PC-3 (cell line): Measurements from ENCODE around the gene YY1. TPM values are rescaled to one million over a fixed set of nuclear protein-coding genes. Genes with fewer than 3 reads are reported as not detected.

ENCODE experiments used
- ATAC-seq: fragments of 200-7000 bp; cut with Tn5 transposase; 2 replicates; pipeline ENCODE4 v1.9.1; 2020; ENCODE audit warnings: mild to moderate bottlenecking, moderate library complexity
- BruUV-seq: library from RNA; stranded (reverse); fragments of 400-500 nt; replicated peaks from 2 replicates; lab custom pipeline; 2021; lab: Mats Ljungman, UMichigan
- CTCF ChIA-PET: fragments of 300-600 bp; sonication (Branson Sonifier 250); formaldehyde crosslinking; loops from one replicate; lab custom pipeline; 2022; ENCODE audit warnings: antibody characterized with exemption; lab: Charles Lee
- POLR2A ChIA-PET: fragments of 300-600 bp; sonication (Branson Sonifier 250); formaldehyde crosslinking; loops from one replicate; lab custom pipeline; 2022; ENCODE audit warnings: antibody characterized with exemption; ENCODE audit not compliant: unreplicated experiment; lab: Charles Lee
- DNase-seq: peaks from one replicate; pipeline ENCODE4 v3.0.0-alpha.2; 2015
- H2AFZ ChIP-seq: fragments of 300-600 bp; sonication (generic); 2 replicates; pipeline ENCODE4 v1.6.0; 2016; ENCODE audit warnings: antibody characterized with exemption, low read length
- H3F3A ChIP-seq: fragments of 300-600 bp; sonication (generic); one replicate; pipeline ENCODE4 v1.6.0; 2017; ENCODE audit warnings: antibody characterized with exemption, low read length, control low read depth, mild to moderate bottlenecking; ENCODE audit not compliant: unreplicated experiment
- H3K27ac ChIP-seq: fragments of 300-600 bp; sonication (generic); 2 replicates; pipeline ENCODE4 v1.5.1; 2016; ENCODE audit warnings: mild to moderate bottlenecking, low read length
- H3K27me3 ChIP-seq: fragments of 300-600 bp; sonication (generic); 2 replicates; pipeline ENCODE4 v1.6.1; 2016; ENCODE audit warnings: low read length, mixed read lengths
- H3K36me3 ChIP-seq: fragments of 300-600 bp; sonication (generic); 2 replicates; pipeline ENCODE4 v1.6.1; 2016; ENCODE audit warnings: low read depth, mixed run types, low read length, mixed read lengths
- H3K4me1 ChIP-seq: fragments of 300-600 bp; sonication (generic); 2 replicates; pipeline ENCODE4 v1.5.1; 2016; ENCODE audit warnings: low read length; ENCODE audit not compliant: insufficient read depth
- H3K4me2 ChIP-seq: fragments of 300-600 bp; sonication (generic); 2 replicates; pipeline ENCODE4 v1.6.0; 2016; ENCODE audit warnings: low read length
- H3K4me3 ChIP-seq: fragments of 300-600 bp; sonication (generic); 2 replicates; pipeline ENCODE4 v1.5.1; 2016; ENCODE audit warnings: mild to moderate bottlenecking, low read length, mixed read lengths
- H3K79me2 ChIP-seq: fragments of 300-600 bp; sonication (generic); 2 replicates; pipeline ENCODE4 v1.6.1; 2017; ENCODE audit warnings: low read length, mixed read lengths
- H3K9ac ChIP-seq: fragments of 300-600 bp; sonication (generic); 2 replicates; pipeline ENCODE4 v1.6.0; 2016; ENCODE audit warnings: mild to moderate bottlenecking, low read length
- H3K9me2 ChIP-seq: fragments of 300-600 bp; sonication (generic); replicated peaks from 2 replicates; pipeline ENCODE4 v1.6.1; 2016; ENCODE audit warnings: mixed run types, low read length, mixed read lengths
- H3K9me3 ChIP-seq: fragments of 300-600 bp; sonication (generic); 2 replicates; pipeline ENCODE4 v1.6.1; 2016; ENCODE audit warnings: low read length, mixed read lengths
- H4K20me1 ChIP-seq: fragments of 300-600 bp; sonication (generic); 2 replicates; pipeline ENCODE4 v1.6.1; 2016; ENCODE audit warnings: low read length, mixed read lengths
- EZH2 ChIP-seq: fragments of 300-600 bp; sonication (generic); IDR thresholded peaks from one replicate; pipeline ENCODE4 v1.6.1; 2017; ENCODE audit warnings: antibody characterized with exemption, mild to moderate bottlenecking, low read length; ENCODE audit not compliant: unreplicated experiment
- EZH2phosphoT487 ChIP-seq: fragments of 300-600 bp; sonication (generic); IDR thresholded peaks from 2 replicates; pipeline ENCODE4 v1.6.1; 2018; ENCODE audit warnings: mild to moderate bottlenecking, antibody characterized with exemption, low read length, borderline replicate concordance
- intact Hi-C: fragments of 100-400 bp; cut with micrococcal nuclease; formaldehyde crosslinking; loops from 2 replicates; pipeline ENCODE4 v1.9.0; 2023
- total RNA-seq: library from RNA; depleted of rRNA; stranded (reverse); fragments of >200 nt; gene quantifications from 2 replicates; pipeline ENCODE4 v1.2.3, GENCODE V29; 2014
- TF ChIP-seq, protein P1 (sequence below): fragments of 300-600 bp; sonication (generic); conservative IDR thresholded peaks from 2 replicates; pipeline ENCODE4 v1.5.1; 2017; ENCODE audit warnings: antibody characterized with exemption, low read depth, mild to moderate bottlenecking, low read length

Gene YY1
- total RNA-seq, 1 experiment from 2014 or later = 64.1 TPM

DNA sequence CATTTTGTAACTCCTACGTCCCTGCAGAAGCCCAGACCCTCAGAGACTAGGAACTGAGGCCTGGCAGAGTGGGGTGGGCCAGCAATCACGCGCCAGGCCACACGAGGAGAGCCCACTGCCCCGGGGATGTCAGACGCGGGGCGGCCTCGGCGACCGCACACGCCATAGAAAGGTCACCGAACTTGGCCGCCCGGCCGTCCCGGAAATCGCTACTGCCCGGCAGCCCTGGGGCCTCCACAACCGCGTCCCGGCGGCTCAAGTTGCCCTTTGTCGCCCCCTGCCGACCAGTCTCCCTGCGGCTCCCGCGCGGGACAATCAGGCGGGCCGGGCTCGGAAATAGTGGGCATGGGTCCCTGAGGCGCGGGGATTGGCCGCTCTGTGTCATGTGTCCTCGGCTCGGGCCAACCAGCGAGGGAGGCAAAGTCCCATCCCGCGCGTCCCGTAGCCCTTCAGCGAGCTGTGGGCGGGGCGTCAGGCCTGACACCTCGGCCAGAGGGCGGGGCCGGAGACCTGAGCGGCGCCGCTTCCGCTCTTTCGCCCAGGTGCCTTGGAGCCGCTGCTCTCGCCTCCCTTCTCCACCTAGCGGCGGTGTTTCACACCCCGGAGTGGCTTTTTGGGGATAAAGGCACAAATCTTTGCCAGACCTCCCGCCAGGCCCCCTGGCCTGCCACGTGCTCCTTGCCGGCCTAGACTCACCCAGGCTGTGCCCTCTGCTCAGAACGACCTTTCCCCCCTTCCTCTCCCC, 46.1 kb upstream of the YY1 start:
- peak; percentile 99 for DNase-seq
- peak; percentile 99 for ATAC-seq
- H3K9ac ChIP-seq = peak overlapping the region; percentile 88
- no TSS peak for BruUV-seq
- no peak for TF ChIP-seq EZH2phosphoT487
- no peak for TF ChIP-seq EZH2
- TF ChIP-seq, protein P1, sequence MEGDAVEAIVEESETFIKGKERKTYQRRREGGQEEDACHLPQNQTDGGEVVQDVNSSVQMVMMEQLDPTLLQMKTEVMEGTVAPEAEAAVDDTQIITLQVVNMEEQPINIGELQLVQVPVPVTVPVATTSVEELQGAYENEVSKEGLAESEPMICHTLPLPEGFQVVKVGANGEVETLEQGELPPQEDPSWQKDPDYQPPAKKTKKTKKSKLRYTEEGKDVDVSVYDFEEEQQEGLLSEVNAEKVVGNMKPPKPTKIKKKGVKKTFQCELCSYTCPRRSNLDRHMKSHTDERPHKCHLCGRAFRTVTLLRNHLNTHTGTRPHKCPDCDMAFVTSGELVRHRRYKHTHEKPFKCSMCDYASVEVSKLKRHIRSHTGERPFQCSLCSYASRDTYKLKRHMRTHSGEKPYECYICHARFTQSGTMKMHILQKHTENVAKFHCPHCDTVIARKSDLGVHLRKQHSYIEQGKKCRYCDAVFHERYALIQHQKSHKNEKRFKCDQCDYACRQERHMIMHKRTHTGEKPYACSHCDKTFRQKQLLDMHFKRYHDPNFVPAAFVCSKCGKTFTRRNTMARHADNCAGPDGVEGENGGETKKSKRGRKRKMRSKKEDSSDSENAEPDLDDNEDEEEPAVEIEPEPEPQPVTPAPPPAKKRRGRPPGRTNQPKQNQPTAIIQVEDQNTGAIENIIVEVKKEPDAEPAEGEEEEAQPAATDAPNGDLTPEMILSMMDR = peak; percentile 76
- H2AFZ ChIP-seq = peak overlapping the region; percentile 97
- peak overlapping the region; percentile 66 for H3K4me3 ChIP-seq
- H3F3A ChIP-seq = no peaks in the 10 kb centered on the region
- no peaks in the 10 kb centered on the region for H3K79me2 ChIP-seq
- H3K9me3 ChIP-seq = no peaks in the 10 kb centered on the region
- no peaks in the 10 kb centered on the region for H3K9me2 ChIP-seq
- H3K27ac ChIP-seq = peak overlapping the region; percentile 38
- CTCF ChIA-PET = interaction anchor here (0.5 to 1.1 kb wide), 9 partner anchors 9 to 563 kb away, joined by 3 to 9 read pairs (median 4); partner anchors contain the start of gene DEGS2
- intact Hi-C loops = loop anchor here (2.0 to 5.0 kb wide), 5 partner anchors 84 to 210 kb away; partner anchors contain the start of gene WDR25
- H3K27me3 ChIP-seq = no peaks in the 10 kb centered on the region
- POLR2A ChIA-PET = no interaction called here
- H3K36me3 ChIP-seq = no peaks in the 10 kb centered on the region
- H3K4me1 ChIP-seq = peaks cover 12% of the 10 kb centered on the region
- no peaks in the 10 kb centered on the region for H4K20me1 ChIP-seq
- peak overlapping the region; percentile 93 for H3K4me2 ChIP-seq

DNA sequence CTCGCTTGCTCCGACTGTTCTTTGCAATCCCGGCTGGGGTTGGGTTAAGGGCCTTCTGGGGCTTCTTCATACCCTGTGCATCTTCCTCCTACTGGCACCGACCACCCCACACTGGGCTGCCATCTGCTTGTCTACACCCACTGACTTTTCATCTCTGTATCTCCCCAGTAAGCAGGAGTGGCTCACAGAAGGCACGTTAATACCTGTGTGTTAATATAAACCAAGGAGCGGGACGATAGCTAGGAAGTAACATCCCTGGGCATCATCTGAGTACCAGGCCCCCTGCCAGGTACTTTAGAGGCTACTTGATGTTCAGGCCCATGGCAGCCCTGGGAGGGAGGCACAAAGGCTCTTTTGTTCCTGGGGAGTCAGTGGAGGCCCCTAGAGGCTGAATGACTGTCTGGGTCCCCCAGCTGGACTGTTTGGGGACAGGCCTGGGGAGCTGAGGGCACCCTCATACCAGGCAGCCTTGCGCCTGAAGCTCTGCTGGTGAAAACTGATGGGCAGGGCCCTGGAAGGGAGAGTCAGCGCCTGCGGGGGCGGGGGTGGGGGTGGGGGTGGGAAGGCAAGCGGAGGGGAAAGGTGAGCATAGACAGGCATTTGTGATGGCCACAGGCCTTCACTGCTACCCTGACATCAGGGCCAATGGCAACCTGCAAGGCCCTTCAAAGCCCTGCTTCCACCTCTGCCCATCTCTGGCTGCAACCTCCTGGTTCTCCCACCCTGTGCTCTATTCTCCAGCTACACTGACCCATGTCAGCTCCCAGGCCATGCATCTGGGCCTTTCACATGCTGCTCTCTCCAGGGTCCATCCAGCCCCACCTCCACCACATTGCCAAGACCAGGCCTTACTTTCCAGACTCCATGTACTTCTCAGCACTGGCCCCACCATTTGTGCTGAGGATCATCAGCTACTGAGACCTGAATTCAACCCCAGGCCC, 45.3 kb upstream of the YY1 start:
- Histone ChIP-seq H4K20me1 (no peaks in the 10 kb centered on the region), H3K9me2 (no peaks in the 10 kb centered on the region), H2AFZ (peak overlapping the region; percentile 97), H3K4me3 (peak overlapping the region; percentile 52; the same call in 1 of the 2 replicates), H3K9ac (peak overlapping the region; percentile 70), H3F3A (no peaks in the 10 kb centered on the region), H3K4me1 (peaks cover 12% of the 10 kb centered on the region), H3K79me2 (no peaks in the 10 kb centered on the region), H3K27ac (0 out of 2 replicates have a peak overlapping the region, but pooled peaks have one; percentile 15), H3K36me3 (no peaks in the 10 kb centered on the region), H3K4me2 (peak overlapping the region; percentile 86), H3K9me3 (no peaks in the 10 kb centered on the region), H3K27me3 (no peaks in the 10 kb centered on the region)
- BruUV-seq = TSS peak; percentile 85
- ATAC-seq = no peak
- no peak for TF ChIP-seq EZH2phosphoT487
- TF ChIP-seq, protein P1 = no peak
- TF ChIP-seq EZH2 = no peak
- intact Hi-C loops = loop anchor here (2.0 to 5.0 kb wide), 5 partner anchors 85 to 211 kb away; partner anchors contain the start of gene WDR25
- no peak for DNase-seq
- POLR2A ChIA-PET = no interaction called here
- CTCF ChIA-PET = interaction anchor here (0.5 to 1.1 kb wide), 9 partner anchors 11 to 564 kb away, joined by 3 to 9 read pairs (median 4); partner anchors contain the start of gene DEGS2
